NCI-H345 (cell line): ENCODE measurements around the gene TSHZ1.

Experiments
- DNase-seq: peaks from one replicate; lab custom pipeline; 2025; lab: John Stamatoyannopoulos, UW

The TSHZ1 gene

DNA sequence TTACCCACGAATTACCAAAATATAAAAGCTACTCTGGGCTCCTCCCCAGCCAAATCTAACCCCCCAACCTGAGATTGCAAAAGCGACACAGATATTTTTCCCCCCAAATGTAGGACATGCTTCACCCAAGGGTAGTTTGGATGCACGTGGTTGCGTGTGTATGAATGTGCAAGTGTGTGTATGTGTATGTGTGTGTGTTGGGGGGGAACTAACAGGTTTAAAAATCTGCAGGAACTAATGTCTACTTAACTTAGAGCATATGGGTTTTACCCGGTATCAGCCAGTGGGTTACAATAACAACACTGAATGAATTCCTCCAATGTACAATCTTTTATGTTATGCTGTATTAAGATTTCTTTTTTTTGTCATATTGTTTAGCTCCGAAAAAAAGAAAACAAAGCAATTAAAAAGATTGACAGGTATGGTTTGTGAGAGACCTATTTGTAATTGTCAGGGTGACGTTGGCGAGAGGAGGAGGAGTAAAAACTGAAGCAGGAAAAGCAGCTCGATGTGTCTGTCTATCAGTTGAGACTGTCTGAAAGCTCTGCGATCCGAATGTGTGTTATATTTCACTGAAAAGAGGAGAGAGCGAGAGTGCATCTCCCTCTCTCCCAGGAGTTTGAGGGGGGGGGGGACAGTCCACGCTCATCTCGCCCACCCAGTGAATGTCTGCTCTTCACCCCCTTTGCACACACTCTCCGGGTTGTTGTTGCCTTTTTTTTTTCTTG is at the start of gene TSHZ1:
Gene TSHZ1, plus strand, starts transcription at position 524 of the 728 bp plus-strand sequence. CDS start 1,080 bp downstream, outside the sequence.
- peak; percentile 92 for DNase-seq

DNA sequence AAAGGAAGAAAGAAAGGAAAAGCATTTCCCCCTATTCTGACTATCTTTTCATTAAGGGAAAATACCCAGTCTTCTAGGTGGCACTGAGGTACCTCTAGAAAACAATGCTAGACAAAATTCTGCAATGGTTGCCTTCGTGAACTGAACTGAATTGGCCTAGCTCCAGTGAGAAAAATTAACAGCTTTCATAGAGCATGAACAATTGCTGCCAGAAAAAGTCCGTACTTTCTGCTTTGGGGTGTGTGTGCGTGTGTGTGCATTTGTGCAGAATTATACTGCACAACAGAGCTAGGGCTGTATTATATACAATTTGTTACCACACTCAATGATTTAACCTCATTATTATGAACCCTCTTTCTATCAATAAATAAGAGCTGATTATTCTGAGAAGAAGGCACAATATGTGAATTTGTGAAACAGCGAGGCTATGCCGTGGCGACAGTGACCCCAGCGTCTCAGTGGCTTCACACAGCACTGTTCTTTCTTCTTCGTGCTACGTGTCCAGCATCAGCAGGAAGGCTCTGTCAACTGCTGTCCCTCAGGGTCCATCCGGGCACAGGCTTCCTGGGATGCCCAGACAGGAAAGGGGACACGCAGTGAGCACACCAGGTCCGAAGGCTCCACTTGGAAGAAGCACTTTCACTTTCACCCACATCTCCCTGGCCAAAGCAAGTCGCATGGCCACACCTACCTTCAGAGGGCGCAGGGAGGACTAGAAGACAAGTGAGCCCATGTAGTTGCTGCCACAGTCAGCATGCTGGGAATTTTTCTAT is 49.2 kb upstream of the TSHZ1 start:
- DNase-seq = peak; percentile 8

- no peak for DNase-seq
Observed at GRCh38 chr18:75162467-75162866, 48.1 kb upstream of the TSHZ1 start.

- DNase-seq = no peak
Observed at GRCh38 chr18:75162978-75163377, 47.6 kb upstream of the TSHZ1 start.

- DNase-seq = no peak
Observed at GRCh38 chr18:75163736-75164135, 46.9 kb upstream of the TSHZ1 start.

DNA sequence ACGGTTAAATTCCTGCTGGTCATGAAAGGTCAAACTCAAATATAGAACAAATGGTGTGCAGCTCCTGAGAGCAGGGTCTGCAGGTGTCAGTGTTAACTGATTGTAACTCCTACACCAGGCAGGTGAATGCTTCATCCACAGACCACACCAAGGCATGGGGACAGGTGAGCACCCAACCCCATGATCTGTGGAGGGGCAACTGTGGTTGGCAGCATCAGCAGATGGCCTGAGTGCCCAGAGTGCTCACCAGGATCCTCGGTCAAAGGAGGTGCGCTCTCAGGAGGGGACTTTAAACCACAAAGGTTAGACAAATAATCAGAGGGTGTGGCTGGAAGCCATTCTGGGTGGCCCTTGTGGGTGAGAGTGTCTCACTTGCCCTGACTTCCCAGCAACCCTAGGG is 46.1 kb upstream of the TSHZ1 start:
- no peak for DNase-seq

DNA sequence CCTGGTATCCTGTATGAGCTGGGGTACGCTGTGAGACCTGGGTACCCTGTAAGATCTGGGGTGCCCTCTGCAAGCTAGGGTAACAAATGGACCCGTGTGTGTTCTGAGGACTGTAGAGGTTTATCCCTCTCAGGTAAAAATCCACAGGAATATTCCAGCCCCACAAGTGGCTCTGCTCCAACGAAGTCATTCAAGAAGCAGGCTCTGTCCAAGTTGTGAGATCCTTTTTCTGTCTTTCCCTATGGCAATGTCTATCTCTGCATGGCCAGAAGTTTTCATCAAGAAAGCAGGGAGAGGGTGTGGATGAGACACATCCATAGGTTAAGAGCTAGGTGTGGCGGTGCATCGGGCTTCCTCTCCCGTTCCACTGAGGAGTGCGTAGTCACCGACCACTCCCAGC is 44.7 kb upstream of the TSHZ1 start:
- no peak for DNase-seq

DNA sequence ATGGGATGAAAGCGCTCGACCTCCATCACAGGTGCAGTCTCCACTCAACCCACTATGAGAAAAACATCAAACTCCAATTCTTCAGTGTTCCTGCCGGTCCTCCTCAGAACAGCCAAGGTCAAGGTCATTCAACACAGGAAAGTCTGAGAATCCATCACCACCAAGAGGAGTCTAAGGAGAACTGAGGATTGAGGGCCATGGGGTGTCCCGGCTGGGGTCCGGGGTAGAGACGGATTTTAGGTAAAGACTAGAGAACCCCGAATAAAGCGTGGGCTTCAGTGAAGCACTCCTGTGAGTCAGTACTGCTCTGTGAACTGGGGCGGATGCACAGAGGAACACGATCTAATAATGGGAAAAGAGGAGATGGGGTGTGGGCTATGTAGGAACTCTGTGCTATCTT is 43.5 kb upstream of the TSHZ1 start:
- DNase-seq = no peak

- no peak for DNase-seq
Observed at GRCh38 chr18:75167759-75168618, 42.6 kb upstream of the TSHZ1 start.

GRCh38 chr18:75168619-75169018 is 42.0 kb upstream of the TSHZ1 start:
- DNase-seq = no peak

DNA sequence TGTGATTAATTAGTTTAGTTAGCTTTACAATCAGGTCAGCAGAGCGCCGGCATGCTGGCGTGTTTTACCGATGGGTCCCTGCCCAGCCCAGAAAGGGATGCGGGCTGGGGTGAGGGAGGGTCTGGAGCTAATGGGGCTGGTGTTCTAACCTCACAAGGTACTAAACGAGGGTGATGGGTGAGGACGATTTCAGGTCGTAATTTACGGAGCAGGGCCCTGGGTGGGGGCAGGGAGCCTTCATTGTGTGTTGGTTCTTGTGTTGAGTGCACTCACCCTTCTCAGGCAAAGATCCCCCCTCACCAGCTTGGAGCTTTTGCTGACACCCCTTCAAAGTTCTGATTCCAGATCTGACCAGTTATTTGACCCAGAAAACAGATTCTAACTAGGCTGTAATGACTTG is 41.2 kb upstream of the TSHZ1 start:
- DNase-seq = no peak

DNA sequence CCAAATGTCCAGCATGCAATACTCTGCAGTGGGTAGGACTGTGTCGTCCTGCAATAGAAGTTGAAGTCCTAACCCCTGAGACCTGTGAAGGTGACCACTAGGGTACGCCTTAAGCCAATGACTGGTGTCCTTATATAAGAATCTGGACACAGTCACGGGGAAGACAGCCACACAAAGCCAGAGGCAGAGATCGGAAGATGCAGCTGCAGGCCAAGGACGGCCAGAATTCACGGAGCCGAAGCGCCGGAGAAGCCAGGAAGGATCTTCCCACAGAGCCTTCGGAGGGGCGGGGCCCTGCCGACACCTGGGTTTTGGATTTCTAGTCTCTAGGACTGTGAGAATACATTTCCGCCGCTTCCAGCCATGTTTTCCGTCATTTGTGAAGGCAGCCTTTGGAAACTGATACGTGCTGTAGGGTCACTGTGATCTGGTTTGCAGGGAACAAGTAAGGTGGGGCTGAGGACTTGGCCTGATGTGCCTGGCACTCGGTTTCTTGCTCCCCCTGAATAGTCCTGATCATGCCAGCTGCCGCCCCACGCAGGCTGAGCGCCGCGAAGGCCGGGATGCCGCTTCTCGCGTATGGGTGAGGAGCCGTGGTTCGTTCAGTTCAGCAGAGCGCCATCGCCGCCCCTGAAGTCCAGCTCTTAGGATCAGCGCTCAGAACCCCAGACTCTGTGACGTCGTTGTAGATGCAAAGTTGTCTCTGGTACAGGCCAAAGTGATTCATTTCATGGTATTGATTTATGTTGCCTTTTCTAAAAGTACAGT is 40.4 kb upstream of the TSHZ1 start:
- no peak for DNase-seq

DNA sequence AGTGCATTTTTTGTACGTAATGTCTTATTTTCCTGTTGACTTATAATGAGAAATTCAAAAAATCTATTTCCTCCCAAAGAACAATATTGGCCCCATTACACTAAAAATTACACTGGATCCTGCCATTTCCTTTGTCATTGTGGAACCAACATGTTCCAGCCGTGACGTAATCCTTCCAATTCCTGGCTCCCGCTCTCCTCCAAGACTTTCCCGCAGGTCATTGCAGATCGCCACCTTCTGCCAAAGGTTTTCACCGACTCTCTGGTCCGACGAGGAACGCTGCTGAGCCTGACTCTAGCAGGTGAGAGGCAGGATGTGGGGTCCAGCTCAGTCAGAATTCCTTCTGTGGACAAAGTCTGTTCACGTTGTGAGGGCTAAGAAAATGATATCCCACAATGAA is 39.7 kb upstream of the TSHZ1 start:
- DNase-seq = no peak

DNA sequence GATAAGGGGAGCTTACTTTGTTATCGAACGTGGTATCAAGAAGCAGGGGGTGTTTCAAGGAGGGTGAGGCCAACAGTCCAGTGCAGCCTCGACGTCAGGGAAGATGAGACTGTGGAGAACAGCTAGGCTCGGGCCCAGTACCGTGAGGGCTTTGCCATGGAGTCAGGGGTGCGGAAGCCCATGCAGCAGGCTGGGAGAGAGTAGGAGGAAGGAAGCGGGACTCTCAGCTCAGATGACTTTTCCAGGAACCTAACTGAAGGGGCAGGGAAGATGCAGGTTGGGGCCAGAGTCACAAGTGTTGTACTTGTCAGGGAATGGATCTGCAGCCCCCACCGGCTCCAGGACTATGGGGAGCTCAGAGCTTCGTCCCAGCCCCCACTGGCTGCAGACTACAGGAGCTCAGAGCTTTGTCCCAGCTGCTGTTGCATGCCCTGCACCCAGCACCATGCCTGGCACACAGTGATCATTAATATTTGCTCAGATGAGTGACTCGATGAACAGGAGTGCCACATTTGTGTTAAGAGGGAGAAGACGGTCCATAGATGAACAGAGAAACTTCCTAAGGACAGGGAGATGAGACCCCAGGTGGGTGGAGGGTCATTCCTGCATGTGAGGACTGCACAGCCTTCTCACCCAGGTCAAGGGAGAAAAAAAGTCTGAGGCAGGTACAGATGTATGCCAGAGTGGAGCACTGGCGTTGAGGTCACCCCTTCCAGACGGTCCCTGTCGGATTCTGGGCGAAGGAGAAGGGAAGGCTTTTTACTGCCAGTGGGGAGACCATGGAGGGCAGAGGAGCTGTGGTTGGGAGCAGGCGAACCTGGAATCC is 38.1 kb upstream of the TSHZ1 start:
- no peak for DNase-seq

- DNase-seq = no peak
Observed at GRCh38 chr18:75173125-75173432, 37.5 kb upstream of the TSHZ1 start.

GRCh38 chr18:75173738-75174137 is 36.9 kb upstream of the TSHZ1 start:
- no peak for DNase-seq

DNA sequence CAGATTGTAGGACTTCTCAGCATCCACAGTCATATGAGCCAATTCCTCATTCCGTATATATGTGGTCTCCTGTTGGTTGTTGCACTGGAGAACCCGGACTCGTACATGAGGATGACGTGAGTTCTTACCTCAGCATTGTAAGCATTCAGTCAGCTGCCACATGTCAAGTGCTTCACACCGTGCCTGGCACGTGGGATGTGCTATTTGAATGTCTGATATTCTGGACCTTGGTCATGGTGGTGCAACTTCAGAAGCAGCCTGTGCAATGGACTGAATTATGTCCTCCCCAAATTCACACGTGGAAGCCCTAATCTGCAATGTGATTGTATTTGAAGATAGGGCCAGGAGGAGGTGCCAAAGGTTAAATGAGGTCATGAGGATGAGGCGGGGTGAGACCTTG is 33.7 kb upstream of the TSHZ1 start:
- DNase-seq = no peak

GRCh38 chr18:75178376-75178775 is 32.2 kb upstream of the TSHZ1 start:
- no peak for DNase-seq

- DNase-seq = no peak
Observed at GRCh38 chr18:75179819-75180600, 30.6 kb upstream of the TSHZ1 start.

DNA sequence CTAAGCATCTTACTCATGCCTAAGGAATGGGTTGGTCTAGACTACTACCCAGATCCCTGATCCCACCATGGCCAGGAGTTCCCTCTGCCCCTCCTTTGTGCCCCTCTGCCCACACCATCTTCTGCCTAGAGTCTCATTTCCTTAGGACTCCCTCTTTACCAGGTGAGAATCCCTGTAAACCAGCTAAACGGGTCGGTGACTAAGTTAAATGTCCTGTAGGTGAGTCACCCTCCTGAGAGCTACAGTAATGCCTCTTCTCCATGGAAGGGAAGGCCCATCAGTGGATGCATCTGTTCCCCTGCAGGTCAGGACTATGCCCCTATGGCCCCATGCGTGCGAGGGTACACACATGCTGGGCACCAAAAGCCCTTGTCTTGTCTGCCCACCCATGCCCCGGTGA is 27.1 kb upstream of the TSHZ1 start:
- no peak for DNase-seq
